ENCODE measurements around the gene TTN.

Gene TTN

GRCh38 chr2:178829299-178829960, 22.2 kb upstream of the TTN start:
- TF ChIP-seq, protein P1, sequence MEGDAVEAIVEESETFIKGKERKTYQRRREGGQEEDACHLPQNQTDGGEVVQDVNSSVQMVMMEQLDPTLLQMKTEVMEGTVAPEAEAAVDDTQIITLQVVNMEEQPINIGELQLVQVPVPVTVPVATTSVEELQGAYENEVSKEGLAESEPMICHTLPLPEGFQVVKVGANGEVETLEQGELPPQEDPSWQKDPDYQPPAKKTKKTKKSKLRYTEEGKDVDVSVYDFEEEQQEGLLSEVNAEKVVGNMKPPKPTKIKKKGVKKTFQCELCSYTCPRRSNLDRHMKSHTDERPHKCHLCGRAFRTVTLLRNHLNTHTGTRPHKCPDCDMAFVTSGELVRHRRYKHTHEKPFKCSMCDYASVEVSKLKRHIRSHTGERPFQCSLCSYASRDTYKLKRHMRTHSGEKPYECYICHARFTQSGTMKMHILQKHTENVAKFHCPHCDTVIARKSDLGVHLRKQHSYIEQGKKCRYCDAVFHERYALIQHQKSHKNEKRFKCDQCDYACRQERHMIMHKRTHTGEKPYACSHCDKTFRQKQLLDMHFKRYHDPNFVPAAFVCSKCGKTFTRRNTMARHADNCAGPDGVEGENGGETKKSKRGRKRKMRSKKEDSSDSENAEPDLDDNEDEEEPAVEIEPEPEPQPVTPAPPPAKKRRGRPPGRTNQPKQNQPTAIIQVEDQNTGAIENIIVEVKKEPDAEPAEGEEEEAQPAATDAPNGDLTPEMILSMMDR (conservative IDR thresholded peaks at IDR 0.05; ENCODE audit: low read depth, low read length) = no peak
- peak; percentile 61 for DNase-seq (ENCODE audit: low read depth)
- no peak overlapping the region for H3K4me3 ChIP-seq (ENCODE audit: low read depth, low read length)

- H3K4me3 ChIP-seq (ENCODE audit: low read depth, low read length) = no peak overlapping the region
- TF ChIP-seq, protein P1 (conservative IDR thresholded peaks at IDR 0.05; ENCODE audit: low read depth, low read length) = no peak
- no peak for DNase-seq (ENCODE audit: low read depth)
Observed at GRCh38 chr2:178828486-178828881, 21.3 kb upstream of the TTN start.

DNA sequence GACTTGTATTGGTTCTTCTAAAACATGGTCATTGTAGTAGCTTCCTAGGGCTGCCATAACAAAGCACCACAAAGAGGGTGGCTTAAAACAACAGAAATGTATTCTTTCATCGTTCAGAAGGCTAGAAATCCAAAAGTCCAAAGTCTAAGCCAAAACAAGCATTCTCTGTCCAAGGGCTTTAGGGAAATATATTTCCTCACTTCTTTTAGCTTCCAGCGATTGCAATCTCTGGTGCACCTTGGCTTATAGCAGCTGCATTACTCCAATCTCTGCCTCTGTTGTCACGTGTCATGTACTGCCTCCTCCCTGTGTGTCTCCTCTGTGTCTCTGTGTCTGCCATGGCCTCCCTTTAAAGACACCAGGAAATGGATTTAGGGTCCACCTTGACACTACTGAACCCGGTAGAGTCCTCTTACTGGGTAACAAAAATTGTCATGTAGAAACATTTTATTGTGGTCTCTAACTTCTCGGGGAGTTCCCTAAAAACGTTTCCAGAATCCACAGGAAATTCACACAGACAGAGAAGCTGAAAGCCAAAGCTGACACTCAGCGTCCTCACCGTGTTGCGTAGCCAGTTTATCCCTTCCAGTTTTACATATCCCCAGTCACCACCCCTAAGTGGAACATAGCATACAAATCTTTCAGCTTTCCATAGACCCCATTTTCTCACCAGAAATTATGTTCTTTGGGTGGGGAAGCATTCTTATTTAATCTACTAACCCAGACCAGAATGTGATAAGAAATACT, 20.7 kb upstream of the TTN start:
- DNase-seq (ENCODE audit: low read depth) = no peak
- TF ChIP-seq, protein P1 (conservative IDR thresholded peaks at IDR 0.05; ENCODE audit: low read depth, low read length) = no peak
- H3K4me3 ChIP-seq (ENCODE audit: low read depth, low read length) = no peak overlapping the region

DNA sequence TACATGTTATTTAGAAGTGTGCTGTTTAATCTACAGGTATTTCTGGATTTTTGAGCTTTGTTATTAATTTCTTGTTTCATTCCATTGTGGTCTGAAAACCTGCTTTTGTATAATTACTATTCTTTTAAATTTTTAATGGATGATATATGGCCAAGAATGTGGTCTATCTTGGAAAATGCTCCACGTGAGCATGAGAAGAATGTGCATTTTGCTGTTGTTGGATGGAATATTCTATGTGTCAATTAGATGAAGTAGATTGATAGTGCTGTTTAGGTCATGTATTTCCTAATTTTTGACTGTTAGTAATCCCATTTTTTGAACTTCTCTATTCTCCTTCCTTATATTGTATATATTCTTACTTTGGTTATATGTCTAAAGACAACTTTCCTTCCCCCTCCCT, 19.9 kb upstream of the TTN start:
- no peak overlapping the region for H3K4me3 ChIP-seq (ENCODE audit: low read depth, low read length)
- no peak for DNase-seq (ENCODE audit: low read depth)
- TF ChIP-seq, protein P1 (conservative IDR thresholded peaks at IDR 0.05; ENCODE audit: low read depth, low read length) = no peak

DNA sequence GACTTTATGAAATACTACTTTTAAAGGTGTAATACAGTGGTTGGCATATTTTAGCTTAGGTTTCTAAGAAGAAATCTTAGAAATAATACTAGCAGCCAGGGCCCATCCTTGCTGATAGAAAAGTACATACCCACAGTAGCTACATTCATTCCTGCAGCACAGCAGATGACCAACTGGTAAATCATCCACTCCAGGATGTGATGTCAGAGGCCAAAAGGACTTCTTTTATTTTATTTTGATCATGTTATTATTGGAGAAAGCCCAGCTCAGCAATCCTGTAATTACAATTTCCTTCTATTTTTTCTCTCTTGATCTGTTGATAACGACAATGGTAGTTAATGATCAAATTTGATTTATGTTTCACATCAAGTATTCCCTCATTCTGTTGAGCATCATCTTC, 18.0 kb upstream of the TTN start:
- peak; percentile 78 for DNase-seq (ENCODE audit: low read depth)
- TF ChIP-seq, protein P1 (conservative IDR thresholded peaks at IDR 0.05; ENCODE audit: low read depth, low read length) = no peak
- H3K4me3 ChIP-seq (ENCODE audit: low read depth, low read length) = no peak overlapping the region

GRCh38 chr2:178824181-178824580, 17.0 kb upstream of the TTN start:
- no peak for DNase-seq (ENCODE audit: low read depth)
- no peak overlapping the region for H3K4me3 ChIP-seq (ENCODE audit: low read depth, low read length)
- TF ChIP-seq, protein P1 (conservative IDR thresholded peaks at IDR 0.05; ENCODE audit: low read depth, low read length) = no peak

- peak; percentile 31 for DNase-seq (ENCODE audit: low read depth)
- TF ChIP-seq, protein P1 (conservative IDR thresholded peaks at IDR 0.05; ENCODE audit: low read depth, low read length) = no peak
- peak overlapping the region; percentile 28 for H3K4me3 ChIP-seq (ENCODE audit: low read depth, low read length)
Observed at GRCh38 chr2:178819992-178820391, 12.8 kb upstream of the TTN start.
